GM21526 (cell line): ENCODE measurements around the gene ACTR1B.
A peak's percentile ranks its signal among the peaks of the same experiment; 100 is the strongest.
"Not testable (repeated sequence)": the region's sequence is repeated elsewhere in the genome, so short reads cannot be mapped to it uniquely, and the experiment has no call there.

ENCODE experiments used
- ATAC-seq: cut with Tn5 transposase; IDR thresholded peaks from one replicate; pipeline ENCODE4 v1.9.1; 2021; ENCODE audit warnings: moderate library complexity; ENCODE audit not compliant: unreplicated experiment, low FRiP score

The ACTR1B gene

GRCh38 chr2:97660044-97660774 lies 3.6 kb downstream of the ACTR1B start:
- ATAC-seq = no peak

GRCh38 chr2:97659256-97660043 lies 4.4 kb downstream of the ACTR1B start:
- ATAC-seq = no peak

GRCh38 chr2:97658691-97659157 lies 5.1 kb downstream of the ACTR1B start:
- ATAC-seq = no peak

GRCh38 chr2:97657986-97658690 lies 5.7 kb downstream of the ACTR1B start:
- no peak for ATAC-seq

GRCh38 chr2:97656905-97657587 lies 6.8 kb downstream of the ACTR1B start:
- no peak for ATAC-seq

- no peak for ATAC-seq
Observed at GRCh38 chr2:97656129-97656755, 7.6 kb downstream of the ACTR1B start.

GRCh38 chr2:97654791-97655190 lies 9.1 kb downstream of the ACTR1B start:
- ATAC-seq = no peak

GRCh38 chr2:97654309-97654708 lies 9.5 kb downstream of the ACTR1B start:
- no peak for ATAC-seq

GRCh38 chr2:97653874-97654273 lies 10.0 kb downstream of the ACTR1B start:
- ATAC-seq = no peak

GRCh38 chr2:97653473-97653872 lies 10.4 kb downstream of the ACTR1B start:
- no peak for ATAC-seq

GRCh38 chr2:97651114-97651513 lies 12.7 kb downstream of the ACTR1B start:
- ATAC-seq = no peak

GRCh38 chr2:97646977-97647376 lies 16.9 kb downstream of the ACTR1B start:
- no peak for ATAC-seq

- peak; percentile 89 for ATAC-seq
Observed at GRCh38 chr2:97645695-97646629, 17.9 kb downstream of the ACTR1B start, which contains the start of gene COX5B. Gene COX5B, plus strand, starts transcription at chr2:97646062. Its CDS starts 25 bp downstream, at chr2:97646087.

- peak; percentile 31 for ATAC-seq
Observed at GRCh38 chr2:97645112-97645694, 18.6 kb downstream of the ACTR1B start.

GRCh38 chr2:97644023-97644717 lies 19.7 kb downstream of the ACTR1B start:
- ATAC-seq = no peak

- ATAC-seq = not testable (repeated sequence)
Observed at GRCh38 chr2:97626049-97626430, 37.8 kb downstream of the ACTR1B start.

GRCh38 chr2:97625354-97626048 lies 38.3 kb downstream of the ACTR1B start:
- ATAC-seq = not testable (repeated sequence)
